Measurements from ENCODE around the gene SYNGR3. TPM values are rescaled to one million over a fixed set of nuclear protein-coding genes. Genes with fewer than 3 reads are reported as not detected.

The SYNGR3 gene
- total and polyA plus RNA-seq, 2 donors, result 1.8 to 2.0 TPM

GRCh38 chr16:1976951-1977874 lies 12.6 kb upstream of the SYNGR3 start:
- no peak for DNase-seq (ENCODE audit: extremely low spot score)
- Histone ChIP-seq H3K4me3 (ENCODE audit: low read depth, low read length) (no peak overlapping the region), H3K4me1 (ENCODE audit: insufficient read depth) (no peaks in the 10 kb centered on the region), H3K36me3 (ENCODE audit: insufficient read depth) (peaks cover 10% of the 10 kb centered on the region), H3K27ac (ENCODE audit: low read depth) (no peak overlapping the region)
- WGBS, result 91% methylated on average over 33 of the region's 33 CpGs

GRCh38 chr16:1977875-1978268 lies 11.9 kb upstream of the SYNGR3 start:
- no peak for DNase-seq (ENCODE audit: extremely low spot score)
- 94% methylated on average over 18 of the region's 18 CpGs for WGBS
- Histone ChIP-seq H3K36me3 (ENCODE audit: insufficient read depth) (peaks cover 10% of the 10 kb centered on the region), H3K27ac (ENCODE audit: low read depth) (no peak overlapping the region), H3K4me3 (ENCODE audit: low read depth, low read length) (no peak overlapping the region), H3K4me1 (ENCODE audit: insufficient read depth) (no peaks in the 10 kb centered on the region)

- peaks cover 10% of the 10 kb centered on the region for H3K36me3 ChIP-seq (ENCODE audit: insufficient read depth)
- H3K4me1 ChIP-seq (ENCODE audit: insufficient read depth), result no peaks in the 10 kb centered on the region
- DNase-seq (ENCODE audit: extremely low spot score), result no peak
- no peak overlapping the region for H3K4me3 ChIP-seq (ENCODE audit: low read depth, low read length)
- 72% methylated on average over 37 of the region's 37 CpGs for WGBS
- no peak overlapping the region for H3K27ac ChIP-seq (ENCODE audit: low read depth)
These were observed 11.2 kb upstream of the SYNGR3 start for GRCh38 chr16:1978476-1979120.

- peaks cover 9% of the 10 kb centered on the region for H3K36me3 ChIP-seq (ENCODE audit: insufficient read depth)
- H3K27ac ChIP-seq (ENCODE audit: low read depth), result no peak overlapping the region
- H3K4me1 ChIP-seq (ENCODE audit: insufficient read depth), result no peaks in the 10 kb centered on the region
- no peak overlapping the region for H3K4me3 ChIP-seq (ENCODE audit: low read depth, low read length)
- WGBS, result 21% methylated on average over 70 of the region's 70 CpGs
- DNase-seq (ENCODE audit: extremely low spot score), result no peak
These were observed 10.3 kb upstream of the SYNGR3 start for GRCh38 chr16:1979271-1980029.

GRCh38 chr16:1980030-1980769 lies 9.6 kb upstream of the SYNGR3 start:
- H3K27ac ChIP-seq (ENCODE audit: low read depth), result no peak overlapping the region
- H3K4me3 ChIP-seq (ENCODE audit: low read depth, low read length), result no peak overlapping the region
- H3K4me1 ChIP-seq (ENCODE audit: insufficient read depth), result no peaks in the 10 kb centered on the region
- WGBS, result 4% methylated on average over 53 of the region's 53 CpGs
- no peak for DNase-seq (ENCODE audit: extremely low spot score)
- H3K36me3 ChIP-seq (ENCODE audit: insufficient read depth), result peaks cover 6% of the 10 kb centered on the region

- no peak for DNase-seq (ENCODE audit: extremely low spot score)
- Histone ChIP-seq H3K4me1 (ENCODE audit: insufficient read depth) (no peaks in the 10 kb centered on the region), H3K27ac (ENCODE audit: low read depth) (no peak overlapping the region), H3K36me3 (ENCODE audit: insufficient read depth) (peaks cover 8% of the 10 kb centered on the region), H3K4me3 (ENCODE audit: low read depth, low read length) (no peak overlapping the region)
- 20% methylated on average over 16 of the region's 16 CpGs for WGBS
These were observed 9.0 kb upstream of the SYNGR3 start for GRCh38 chr16:1980770-1981087.

GRCh38 chr16:1981398-1981836 lies 8.4 kb upstream of the SYNGR3 start, which contains the start of gene NOXO1:
NOXO1 (minus strand) TSS chr16:1981469; CDS start chr16:1981179, 290 bp downstream.
- peaks cover 5% of the 10 kb centered on the region for H3K36me3 ChIP-seq (ENCODE audit: insufficient read depth)
- no peaks in the 10 kb centered on the region for H3K4me1 ChIP-seq (ENCODE audit: insufficient read depth)
- WGBS, result 28% methylated on average over 6 of the region's 6 CpGs
- no peak for DNase-seq (ENCODE audit: extremely low spot score)
- H3K4me3 ChIP-seq (ENCODE audit: low read depth, low read length), result no peak within 1 kb of the TSS
- H3K27ac ChIP-seq (ENCODE audit: low read depth), result no peak within 1 kb of the TSS

GRCh38 chr16:1982013-1982433 lies 7.7 kb upstream of the SYNGR3 start:
- Histone ChIP-seq H3K4me3 (ENCODE audit: low read depth, low read length) (no peak overlapping the region), H3K27ac (ENCODE audit: low read depth) (no peak overlapping the region), H3K36me3 (ENCODE audit: insufficient read depth) (peaks cover 6% of the 10 kb centered on the region), H3K4me1 (ENCODE audit: insufficient read depth) (no peaks in the 10 kb centered on the region)
- 59% methylated on average over 5 of the region's 5 CpGs for WGBS
- DNase-seq (ENCODE audit: extremely low spot score), result no peak

GRCh38 chr16:1982991-1983543 lies 6.7 kb upstream of the SYNGR3 start:
- H3K27ac ChIP-seq (ENCODE audit: low read depth), result peak overlapping the region; percentile 59
- H3K4me3 ChIP-seq (ENCODE audit: low read depth, low read length), result peak overlapping the region; percentile 76
- 21% methylated on average over 19 of the region's 19 CpGs for WGBS
- no peaks in the 10 kb centered on the region for H3K4me1 ChIP-seq (ENCODE audit: insufficient read depth)
- peaks cover 5% of the 10 kb centered on the region for H3K36me3 ChIP-seq (ENCODE audit: insufficient read depth)
- DNase-seq (ENCODE audit: extremely low spot score), result no peak

- Histone ChIP-seq H3K27ac (ENCODE audit: low read depth) (peak within 1 kb of the TSS; percentile 59), H3K4me1 (ENCODE audit: insufficient read depth) (no peaks in the 10 kb centered on the region), H3K36me3 (ENCODE audit: insufficient read depth) (peaks cover 5% of the 10 kb centered on the region), H3K4me3 (ENCODE audit: low read depth, low read length) (peak within 1 kb of the TSS; percentile 76)
- under 1% methylated on average over 109 of the region's 109 CpGs for WGBS
- DNase-seq (ENCODE audit: extremely low spot score), result no peak
These were observed 6.0 kb upstream of the SYNGR3 start, which contains the start of gene GFER for GRCh38 chr16:1983544-1984346. GFER (plus strand) TSS chr16:1984193; CDS start chr16:1984219, 26 bp downstream.

- Histone ChIP-seq H3K36me3 (ENCODE audit: insufficient read depth) (peaks cover 5% of the 10 kb centered on the region), H3K4me1 (ENCODE audit: insufficient read depth) (no peaks in the 10 kb centered on the region), H3K4me3 (ENCODE audit: low read depth, low read length) (peak overlapping the region; percentile 76), H3K27ac (ENCODE audit: low read depth) (no peak overlapping the region)
- 10% methylated on average over 58 of the region's 58 CpGs for WGBS
- no peak for DNase-seq (ENCODE audit: extremely low spot score)
These were observed 5.2 kb upstream of the SYNGR3 start for GRCh38 chr16:1984347-1985225.
